ENCODE results near the gene GPR89B. TPM values are rescaled to one million over a fixed set of nuclear protein-coding genes. Genes with fewer than 3 reads are reported as not detected.

Gene GPR89B
- polyA plus RNA-seq, 4 donors = 15.8 to 44.0 (median 31.6) TPM

DNA sequence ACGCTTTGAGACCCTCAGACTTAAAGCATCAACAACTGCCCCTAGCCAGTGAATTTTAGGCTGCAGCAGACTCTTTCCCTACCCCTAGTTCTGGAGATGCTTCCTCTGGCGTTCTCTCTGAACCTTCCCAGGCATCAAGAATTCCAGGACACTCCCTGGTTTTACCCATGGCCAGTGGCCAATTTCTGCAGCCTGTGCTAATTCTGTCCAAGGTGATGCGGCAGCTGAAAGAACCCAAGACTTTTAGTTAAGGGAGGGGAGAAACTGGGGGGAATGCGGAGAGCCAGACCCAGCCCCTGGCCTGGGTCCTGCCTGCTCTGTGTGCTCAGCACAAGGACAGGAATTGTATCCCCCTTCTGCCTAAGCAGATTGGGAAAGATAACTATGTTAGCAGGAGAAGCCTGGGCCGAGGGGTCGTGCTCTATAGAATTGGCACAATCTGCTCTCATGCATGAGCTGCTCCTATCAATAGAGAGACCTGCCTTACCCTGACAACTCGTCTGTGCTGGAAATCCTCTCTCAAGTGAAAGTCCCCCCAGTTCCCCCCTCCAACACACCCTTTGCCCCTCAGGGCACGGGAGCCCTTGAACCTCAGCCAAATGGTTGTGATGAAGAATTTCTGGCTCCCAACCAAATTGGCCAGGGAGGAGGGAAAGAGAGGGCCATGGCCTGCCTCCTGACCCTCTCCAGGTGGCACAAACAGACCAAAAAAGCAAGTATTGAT, 31.0 kb upstream of the GPR89B start:
- WGBS, 3 donors = 13 to 56% (median 32%) methylated on average over 8 of the region's 8 CpGs
- Histone ChIP-seq H3K9me3 (ENCODE audit: control insufficient read depth in 2 of 2, insufficient read depth in 1 of 2, low read depth in 1 of 2, low read length in 1 of 2) (no peaks in the 10 kb centered on the region), H3K4me1 (ENCODE audit: control insufficient read depth in 3 of 3, insufficient read depth in 2 of 3, low read depth in 1 of 3, low read length in 2 of 3) (peaks cover 0 to 3% (median 0%) of the 10 kb centered on the region in 3 donors), H3K27me3 (ENCODE audit: control insufficient read depth in 3 of 3, insufficient read depth in 3 of 3, low read length in 3 of 3) (no peaks in the 10 kb centered on the region), H3K4me3 (ENCODE audit: low read depth in 1 of 3, low read length in 3 of 3) (no peak overlapping the region), H3K27ac (ENCODE audit: low read depth in 1 of 3, low read length in 2 of 3) (no peak overlapping the region), H3K36me3 (ENCODE audit: control insufficient read depth in 3 of 3, insufficient read depth in 2 of 3, low read depth in 1 of 3, low read length in 3 of 3) (no peaks in the 10 kb centered on the region)
- FAIRE-seq = no peak
- DNase-seq = peak; percentile 22 to 47

GRCh38 chr1:147897789-147898188, 30.4 kb upstream of the GPR89B start:
- Histone ChIP-seq H3K4me1 (ENCODE audit: control insufficient read depth in 3 of 3, insufficient read depth in 2 of 3, low read depth in 1 of 3, low read length in 2 of 3) (no peaks in the 10 kb centered on the region), H3K27ac (ENCODE audit: low read depth in 1 of 3, low read length in 2 of 3) (no peak overlapping the region), H3K9me3 (ENCODE audit: control insufficient read depth in 2 of 2, insufficient read depth in 1 of 2, low read depth in 1 of 2, low read length in 1 of 2) (no peaks in the 10 kb centered on the region), H3K4me3 (ENCODE audit: low read depth in 1 of 3, low read length in 3 of 3) (no peak overlapping the region), H3K36me3 (ENCODE audit: control insufficient read depth in 3 of 3, insufficient read depth in 2 of 3, low read depth in 1 of 3, low read length in 3 of 3) (no peaks in the 10 kb centered on the region), H3K27me3 (ENCODE audit: control insufficient read depth in 3 of 3, insufficient read depth in 3 of 3, low read length in 3 of 3) (peaks cover 0 to 1% (median 0%) of the 10 kb centered on the region in 3 donors)
- DNase-seq (no peak), FAIRE-seq (no peak)
- 70 to 86% (median 76%) methylated on average over 4 of the region's 4 CpGs for WGBS, 3 donors

DNA sequence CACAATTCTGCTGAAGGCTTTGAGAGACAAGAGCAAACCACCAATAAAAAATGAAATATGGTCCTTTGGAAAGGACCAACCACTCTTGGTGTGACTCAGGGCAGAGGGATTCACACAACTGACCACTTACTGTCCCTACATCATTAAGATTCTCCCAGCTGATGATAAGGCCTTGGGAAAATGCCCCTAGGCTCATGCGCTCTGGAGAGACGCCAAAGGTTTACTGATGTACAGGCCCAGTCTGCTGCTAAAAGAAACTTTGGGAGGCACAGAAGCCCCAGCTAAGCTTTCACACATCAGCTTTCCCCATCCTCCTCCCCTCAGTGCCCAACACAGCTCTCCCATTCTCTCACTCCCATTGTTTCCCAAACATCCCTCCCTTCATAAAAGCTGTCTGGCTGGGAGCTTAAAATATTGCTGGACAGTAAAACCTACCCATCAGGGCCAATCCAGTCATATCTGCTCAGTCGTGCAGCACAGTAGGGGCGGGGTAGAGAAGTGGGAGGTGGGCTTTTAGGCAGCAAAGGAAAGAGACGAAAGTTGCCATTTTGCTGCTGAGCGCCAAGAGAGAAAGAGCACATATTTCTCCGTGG, 25.9 kb upstream of the GPR89B start, which contains the start of gene GJA8:
Gene GJA8 (plus strand): TSS at position 543 of the 593 bp plus-strand sequence. CDS start 5,161 bp downstream, outside the sequence.
- Histone ChIP-seq H3K9me3 (ENCODE audit: control insufficient read depth in 2 of 2, insufficient read depth in 1 of 2, low read depth in 1 of 2, low read length in 1 of 2) (no peaks in the 10 kb centered on the region), H3K4me1 (ENCODE audit: control insufficient read depth in 3 of 3, insufficient read depth in 2 of 3, low read depth in 1 of 3, low read length in 2 of 3) (no peaks in the 10 kb centered on the region), H3K4me3 (ENCODE audit: low read depth in 1 of 3, low read length in 3 of 3) (no peak within 1 kb of the TSS), H3K36me3 (ENCODE audit: control insufficient read depth in 3 of 3, insufficient read depth in 2 of 3, low read depth in 1 of 3, low read length in 3 of 3) (no peaks in the 10 kb centered on the region), H3K27ac (ENCODE audit: low read depth in 1 of 3, low read length in 2 of 3) (no peak within 1 kb of the TSS), H3K27me3 (ENCODE audit: control insufficient read depth in 3 of 3, insufficient read depth in 3 of 3, low read length in 3 of 3) (peaks cover 0 to 1% (median 0%) of the 10 kb centered on the region in 3 donors)
- no peak for DNase-seq
- FAIRE-seq = no peak
- WGBS, 3 donors = 80 to 85% (median 85%) methylated on average over 7 of the region's 7 CpGs

DNA sequence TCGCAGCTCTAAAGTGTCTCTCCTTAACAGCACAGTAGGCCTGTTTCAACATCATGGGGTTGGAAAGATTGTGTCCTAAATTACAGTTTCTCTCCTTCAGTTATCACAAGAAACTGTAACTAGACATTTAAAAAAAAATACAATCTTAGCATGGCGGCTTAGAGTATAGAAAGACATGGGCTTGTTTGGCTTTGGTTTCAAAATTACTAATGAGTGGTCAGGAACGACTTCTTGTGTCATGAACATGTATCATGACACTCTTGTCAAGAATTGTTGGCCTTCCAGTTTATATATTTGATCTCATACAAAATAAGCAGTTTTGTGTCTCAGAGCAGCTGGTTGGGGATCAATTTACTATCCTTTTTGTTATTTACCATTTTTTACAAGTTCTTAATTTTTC, 23.5 kb upstream of the GPR89B start:
- H3K27me3 ChIP-seq (ENCODE audit: control insufficient read depth in 3 of 3, insufficient read depth in 3 of 3, low read length in 3 of 3) = peaks cover 0 to 1% (median 0%) of the 10 kb centered on the region in 3 donors
- no peaks in the 10 kb centered on the region for H3K4me1 ChIP-seq (ENCODE audit: control insufficient read depth in 3 of 3, insufficient read depth in 2 of 3, low read depth in 1 of 3, low read length in 2 of 3)
- H3K4me3 ChIP-seq (ENCODE audit: low read depth in 1 of 3, low read length in 3 of 3) = no peak overlapping the region
- no peaks in the 10 kb centered on the region for H3K36me3 ChIP-seq (ENCODE audit: control insufficient read depth in 3 of 3, insufficient read depth in 2 of 3, low read depth in 1 of 3, low read length in 3 of 3)
- no peak for DNase-seq
- no peak overlapping the region for H3K27ac ChIP-seq (ENCODE audit: low read depth in 1 of 3, low read length in 2 of 3)
- WGBS, 3 donors = 64 to 87% (median 74%) methylated on average over 3 of the region's 3 CpGs
- no peaks in the 10 kb centered on the region for H3K9me3 ChIP-seq (ENCODE audit: control insufficient read depth in 2 of 2, insufficient read depth in 1 of 2, low read depth in 1 of 2, low read length in 1 of 2)
- FAIRE-seq = no peak

DNA sequence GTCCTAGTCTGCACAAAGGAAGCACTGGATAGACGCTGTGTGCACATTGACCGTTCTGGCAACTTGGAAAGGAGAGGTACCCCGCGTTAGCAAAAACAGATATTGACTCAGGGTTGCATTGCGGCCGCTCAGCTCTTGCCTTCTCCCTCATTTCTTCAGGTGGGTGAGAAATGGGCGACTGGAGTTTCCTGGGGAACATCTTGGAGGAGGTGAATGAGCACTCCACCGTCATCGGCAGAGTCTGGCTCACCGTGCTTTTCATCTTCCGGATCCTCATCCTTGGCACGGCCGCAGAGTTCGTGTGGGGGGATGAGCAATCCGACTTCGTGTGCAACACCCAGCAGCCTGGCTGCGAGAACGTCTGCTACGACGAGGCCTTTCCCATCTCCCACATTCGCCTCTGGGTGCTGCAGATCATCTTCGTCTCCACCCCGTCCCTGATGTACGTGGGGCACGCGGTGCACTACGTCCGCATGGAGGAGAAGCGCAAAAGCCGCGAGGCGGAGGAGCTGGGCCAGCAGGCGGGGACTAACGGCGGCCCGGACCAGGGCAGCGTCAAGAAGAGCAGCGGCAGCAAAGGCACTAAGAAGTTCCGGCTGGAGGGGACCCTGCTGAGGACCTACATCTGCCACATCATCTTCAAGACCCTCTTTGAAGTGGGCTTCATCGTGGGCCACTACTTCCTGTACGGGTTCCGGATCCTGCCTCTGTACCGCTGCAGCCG, 20.3 kb upstream of the GPR89B start:
- Histone ChIP-seq H3K4me3 (ENCODE audit: low read depth in 1 of 3, low read length in 3 of 3) (no peak overlapping the region), H3K27ac (ENCODE audit: low read depth in 1 of 3, low read length in 2 of 3) (no peak overlapping the region), H3K4me1 (ENCODE audit: control insufficient read depth in 3 of 3, insufficient read depth in 2 of 3, low read depth in 1 of 3, low read length in 2 of 3) (no peaks in the 10 kb centered on the region), H3K27me3 (ENCODE audit: control insufficient read depth in 3 of 3, insufficient read depth in 3 of 3, low read length in 3 of 3) (no peaks in the 10 kb centered on the region), H3K9me3 (ENCODE audit: control insufficient read depth in 2 of 2, insufficient read depth in 1 of 2, low read depth in 1 of 2, low read length in 1 of 2) (no peaks in the 10 kb centered on the region), H3K36me3 (ENCODE audit: control insufficient read depth in 3 of 3, insufficient read depth in 2 of 3, low read depth in 1 of 3, low read length in 3 of 3) (no peaks in the 10 kb centered on the region)
- FAIRE-seq (no peak), DNase-seq (no peak)
- 93 to 95% (median 94%) methylated on average over 44 of the region's 44 CpGs for WGBS, 3 donors

DNA sequence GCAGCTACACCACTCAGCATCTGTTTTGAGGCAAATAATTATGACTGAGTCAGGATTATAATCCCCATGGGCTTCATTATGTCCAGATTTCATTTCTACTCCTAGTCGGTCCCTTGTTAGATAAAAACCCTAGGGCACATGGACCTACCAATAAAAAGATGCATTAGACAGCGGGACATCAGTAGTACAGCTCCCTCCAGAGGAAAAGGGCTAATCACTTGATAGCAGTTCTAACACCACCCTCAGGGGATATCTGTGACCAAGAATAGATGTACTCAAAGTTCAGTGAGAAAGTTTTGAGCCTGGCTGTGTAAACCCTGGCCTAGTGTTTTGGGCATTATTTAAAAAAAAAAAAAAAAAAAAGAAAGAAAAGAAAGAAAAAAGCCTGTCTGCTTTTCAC, 15.7 kb upstream of the GPR89B start:
- Histone ChIP-seq H3K9me3 (ENCODE audit: control insufficient read depth in 2 of 2, insufficient read depth in 1 of 2, low read depth in 1 of 2, low read length in 1 of 2) (no peaks in the 10 kb centered on the region), H3K4me1 (ENCODE audit: control insufficient read depth in 3 of 3, insufficient read depth in 2 of 3, low read depth in 1 of 3, low read length in 2 of 3) (no peaks in the 10 kb centered on the region), H3K36me3 (ENCODE audit: control insufficient read depth in 3 of 3, insufficient read depth in 2 of 3, low read depth in 1 of 3, low read length in 3 of 3) (no peaks in the 10 kb centered on the region), H3K27ac (ENCODE audit: low read depth in 1 of 3, low read length in 2 of 3) (no peak overlapping the region), H3K27me3 (ENCODE audit: control insufficient read depth in 3 of 3, insufficient read depth in 3 of 3, low read length in 3 of 3) (no peaks in the 10 kb centered on the region), H3K4me3 (ENCODE audit: low read depth in 1 of 3, low read length in 3 of 3) (no peak overlapping the region)
- DNase-seq (no peak), FAIRE-seq (no peak)
- WGBS, 3 donors = 83 to 91% (median 86%) methylated on average over 2 of the region's 2 CpGs

DNA sequence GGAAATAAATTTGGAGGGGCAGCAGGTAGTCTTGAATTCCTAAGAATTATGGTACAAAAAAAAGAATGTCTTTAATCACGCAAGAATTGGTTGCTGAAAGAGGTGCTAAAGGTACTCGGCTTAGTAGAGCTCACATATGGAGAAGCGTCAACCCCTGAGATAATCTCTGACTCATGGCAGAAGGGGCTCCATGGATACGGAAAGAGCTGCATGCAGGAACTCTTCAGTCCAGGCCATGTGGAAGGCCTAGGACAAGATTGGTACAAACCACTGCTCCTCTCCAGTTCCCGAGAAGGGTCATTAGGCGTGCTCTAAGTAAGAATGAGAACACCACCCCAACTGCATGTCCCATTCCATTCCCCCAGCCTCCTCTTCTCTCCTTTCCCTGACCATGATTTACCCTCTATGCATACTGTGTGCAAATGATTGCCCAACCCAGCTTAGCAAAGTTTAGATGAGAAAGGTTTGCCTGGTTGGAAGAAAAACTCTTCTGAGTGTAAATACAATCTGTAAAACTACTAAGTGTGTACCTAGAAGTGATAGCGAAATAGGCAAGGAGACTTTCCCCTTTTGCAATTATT, 14.8 kb upstream of the GPR89B start:
- Histone ChIP-seq H3K36me3 (ENCODE audit: control insufficient read depth in 3 of 3, insufficient read depth in 2 of 3, low read depth in 1 of 3, low read length in 3 of 3) (no peaks in the 10 kb centered on the region), H3K27me3 (ENCODE audit: control insufficient read depth in 3 of 3, insufficient read depth in 3 of 3, low read length in 3 of 3) (no peaks in the 10 kb centered on the region), H3K4me3 (ENCODE audit: low read depth in 1 of 3, low read length in 3 of 3) (no peak overlapping the region), H3K27ac (ENCODE audit: low read depth in 1 of 3, low read length in 2 of 3) (no peak overlapping the region), H3K4me1 (ENCODE audit: control insufficient read depth in 3 of 3, insufficient read depth in 2 of 3, low read depth in 1 of 3, low read length in 2 of 3) (no peaks in the 10 kb centered on the region), H3K9me3 (ENCODE audit: control insufficient read depth in 2 of 2, insufficient read depth in 1 of 2, low read depth in 1 of 2, low read length in 1 of 2) (no peaks in the 10 kb centered on the region)
- WGBS, 3 donors = 93 to 95% (median 93%) methylated on average over 7 of the region's 7 CpGs
- FAIRE-seq (no peak), DNase-seq (no peak)

GRCh38 chr1:147919896-147920295, 8.3 kb upstream of the GPR89B start:
- Histone ChIP-seq H3K27me3 (ENCODE audit: control insufficient read depth in 3 of 3, insufficient read depth in 3 of 3, low read length in 3 of 3) (no peaks in the 10 kb centered on the region), H3K27ac (ENCODE audit: low read depth in 1 of 3, low read length in 2 of 3) (no peak overlapping the region), H3K4me3 (ENCODE audit: low read depth in 1 of 3, low read length in 3 of 3) (no peak overlapping the region), H3K36me3 (ENCODE audit: control insufficient read depth in 3 of 3, insufficient read depth in 2 of 3, low read depth in 1 of 3, low read length in 3 of 3) (no peaks in the 10 kb centered on the region), H3K4me1 (ENCODE audit: control insufficient read depth in 3 of 3, insufficient read depth in 2 of 3, low read depth in 1 of 3, low read length in 2 of 3) (no peaks in the 10 kb centered on the region), H3K9me3 (ENCODE audit: control insufficient read depth in 2 of 2, insufficient read depth in 1 of 2, low read depth in 1 of 2, low read length in 1 of 2) (no peaks in the 10 kb centered on the region)
- 92 to 95% (median 94%) methylated on average over 6 of the region's 6 CpGs for WGBS, 3 donors
- DNase-seq = no peak
- no peak for FAIRE-seq
